Measurements from ENCODE around the gene MYL6. TPM values are rescaled to one million over a fixed set of nuclear protein-coding genes. Genes with fewer than 3 reads are reported as not detected.

MYL6 gene
- total and polyA plus RNA-seq, 2 donors: 2,051 to 2,137 TPM

DNA sequence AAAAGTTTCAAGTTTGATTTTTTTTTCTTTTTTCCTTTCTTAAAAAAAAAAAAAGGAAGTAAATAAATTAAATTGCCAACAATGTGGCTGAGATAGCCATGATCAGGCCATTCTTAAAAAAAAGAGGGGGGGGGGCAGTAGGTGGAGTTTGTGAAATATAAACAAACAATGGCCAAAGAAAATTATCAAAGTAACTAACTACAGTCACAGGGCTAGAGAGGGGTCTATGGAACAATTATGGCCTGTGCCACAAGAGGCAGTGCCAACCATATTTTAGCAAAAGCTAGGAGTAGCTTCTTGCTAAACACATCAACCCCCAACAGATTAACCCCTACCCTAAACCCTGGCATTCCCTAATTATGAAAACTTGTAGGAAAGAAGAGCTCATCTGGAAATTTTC lies 47.3 kb downstream of the MYL6 start:
- Histone ChIP-seq H3K27me3 (ENCODE audit: control insufficient read depth in 2 of 2, insufficient read depth in 1 of 2, low read length in 1 of 2) (no peaks in the 10 kb centered on the region), H3K27ac (ENCODE audit: low read depth in 1 of 2, low read length in 1 of 2) (no peak overlapping the region), H3K9me3 (ENCODE audit: control insufficient read depth in 2 of 2, insufficient read depth in 1 of 2, low read length in 1 of 2) (no peaks in the 10 kb centered on the region), H3K4me1 (ENCODE audit: control insufficient read depth in 2 of 2, insufficient read depth in 2 of 2, low read length in 2 of 2) (no peaks in the 10 kb centered on the region), H3K36me3 (ENCODE audit: control insufficient read depth in 2 of 2, insufficient read depth in 2 of 2, low read length in 1 of 2) (peaks cover 39 to 54% of the 10 kb centered on the region in 2 donors), H3K4me3 (ENCODE audit: low read length in 2 of 2) (no peak overlapping the region)
- DNase-seq (ENCODE audit: low read depth in 6 of 9, low spot score in 9 of 9): no peak

DNA sequence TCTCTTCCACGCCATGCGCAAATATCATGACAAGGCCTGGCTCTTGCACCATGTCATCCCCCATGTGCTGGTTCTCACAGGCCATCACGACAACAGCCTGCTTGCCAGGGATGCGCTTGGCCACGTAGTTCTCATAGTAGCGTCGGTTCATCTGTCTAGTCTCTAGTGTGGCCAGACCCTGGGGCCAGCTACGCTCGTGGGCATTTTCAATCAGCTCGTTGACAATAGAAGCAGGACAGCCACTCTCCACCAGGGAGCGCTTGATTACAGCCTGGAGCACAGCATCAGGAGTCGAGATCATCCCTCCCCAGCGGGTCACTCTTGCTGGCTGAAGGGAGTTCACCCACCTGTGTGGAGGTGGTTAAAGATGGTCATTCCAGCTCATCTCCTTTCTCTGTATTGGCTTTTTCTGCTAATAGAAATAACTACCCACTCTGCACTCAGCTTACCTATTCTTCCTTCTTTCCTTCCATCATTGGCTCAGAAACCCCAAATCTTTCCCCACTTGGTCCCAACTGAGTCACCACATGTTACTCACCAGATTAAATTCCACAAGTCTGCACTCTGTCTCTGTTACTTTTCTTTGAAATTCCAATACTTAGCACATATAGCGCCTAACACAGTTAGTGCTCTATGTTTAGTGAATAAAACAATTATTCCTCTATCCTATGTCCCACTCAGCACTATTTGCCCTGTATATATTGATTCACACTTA lies 48.5 kb downstream of the MYL6 start:
- peak in 1 of 9 donors; percentile 41 for DNase-seq (ENCODE audit: low read depth in 6 of 9, low spot score in 9 of 9)
- H3K4me1 ChIP-seq (ENCODE audit: control insufficient read depth in 2 of 2, insufficient read depth in 2 of 2, low read length in 2 of 2): no peaks in the 10 kb centered on the region
- 91% methylated on average over 14 of the region's 14 CpGs for WGBS
- H3K27ac ChIP-seq (ENCODE audit: low read depth in 1 of 2, low read length in 1 of 2): no peak overlapping the region
- no peak overlapping the region for H3K4me3 ChIP-seq (ENCODE audit: low read length in 2 of 2)
- H3K27me3 ChIP-seq (ENCODE audit: control insufficient read depth in 2 of 2, insufficient read depth in 1 of 2, low read length in 1 of 2): no peaks in the 10 kb centered on the region
- no peaks in the 10 kb centered on the region for H3K9me3 ChIP-seq (ENCODE audit: control insufficient read depth in 2 of 2, insufficient read depth in 1 of 2, low read length in 1 of 2)
- peaks cover 41 to 64% of the 10 kb centered on the region in 2 donors for H3K36me3 ChIP-seq (ENCODE audit: control insufficient read depth in 2 of 2, insufficient read depth in 2 of 2, low read length in 1 of 2)

DNA sequence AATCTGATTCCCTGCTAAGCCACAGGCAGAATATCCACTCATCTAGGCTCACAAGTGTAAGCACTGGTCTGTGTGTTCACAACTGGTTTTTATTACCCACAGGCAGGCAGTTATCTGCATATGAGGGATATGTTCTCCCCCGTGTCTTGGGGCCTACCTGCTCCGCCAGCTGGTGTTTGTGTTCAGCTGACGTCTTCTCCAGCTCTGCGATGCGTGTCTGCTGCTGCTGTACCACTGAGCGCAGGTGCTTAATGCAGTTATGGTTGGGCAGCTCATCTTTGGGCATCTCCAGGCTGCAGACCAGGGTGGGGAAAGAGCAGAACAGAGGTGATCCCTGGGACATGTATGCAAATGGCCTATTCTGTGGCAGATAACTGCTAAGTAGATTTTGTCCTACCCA lies 49.8 kb downstream of the MYL6 start:
- DNase-seq (ENCODE audit: low read depth in 6 of 9, low spot score in 9 of 9): no peak
- WGBS: 97% methylated on average over 6 of the region's 6 CpGs
- Histone ChIP-seq H3K4me1 (ENCODE audit: control insufficient read depth in 2 of 2, insufficient read depth in 2 of 2, low read length in 2 of 2) (no peaks in the 10 kb centered on the region), H3K36me3 (ENCODE audit: control insufficient read depth in 2 of 2, insufficient read depth in 2 of 2, low read length in 1 of 2) (peaks cover 51 to 78% of the 10 kb centered on the region in 2 donors), H3K4me3 (ENCODE audit: low read length in 2 of 2) (no peak overlapping the region), H3K9me3 (ENCODE audit: control insufficient read depth in 2 of 2, insufficient read depth in 1 of 2, low read length in 1 of 2) (no peaks in the 10 kb centered on the region), H3K27me3 (ENCODE audit: control insufficient read depth in 2 of 2, insufficient read depth in 1 of 2, low read length in 1 of 2) (no peaks in the 10 kb centered on the region), H3K27ac (ENCODE audit: low read depth in 1 of 2, low read length in 1 of 2) (no peak overlapping the region)

Other genes with a start within 250 kb of the MYL6 start
- gene PYM1, start 230.5 kb upstream of the MYL6 start, total RNA-seq: 39.0 TPM
- gene PYM1, start 230.5 kb upstream of the MYL6 start, polyA plus RNA-seq: 57.9 TPM
- gene DGKA, start 227.2 kb upstream of the MYL6 start, total RNA-seq: 326 TPM
- 381 TPM for gene DGKA, start 227.2 kb upstream of the MYL6 start, polyA plus RNA-seq
- 0.28 TPM for gene PMEL, start 192.3 kb upstream of the MYL6 start, total RNA-seq
- 0.94 TPM for gene PMEL, start 192.3 kb upstream of the MYL6 start, polyA plus RNA-seq
- gene CDK2, start 191.5 kb upstream of the MYL6 start, total RNA-seq: 67.2 TPM
- gene CDK2, start 191.5 kb upstream of the MYL6 start, polyA plus RNA-seq: 22.3 TPM
- gene RAB5B, start 184.3 kb upstream of the MYL6 start, total RNA-seq: 39.7 TPM
- gene RAB5B, start 184.3 kb upstream of the MYL6 start, polyA plus RNA-seq: 63.1 TPM
- gene SUOX, start 161.1 kb upstream of the MYL6 start, total RNA-seq: 9.4 TPM
- 11.6 TPM for gene SUOX, start 161.1 kb upstream of the MYL6 start, polyA plus RNA-seq
- 1.7 TPM for gene IKZF4, start 137.3 kb upstream of the MYL6 start, total RNA-seq
- gene IKZF4, start 137.3 kb upstream of the MYL6 start, polyA plus RNA-seq: 2.7 TPM
- gene RPS26, start 116.4 kb upstream of the MYL6 start, total RNA-seq: 386 TPM
- gene RPS26, start 116.4 kb upstream of the MYL6 start, polyA plus RNA-seq: 2,654 TPM
- gene ERBB3, start 78.2 kb upstream of the MYL6 start, total RNA-seq: 1.4 TPM
- gene ERBB3, start 78.2 kb upstream of the MYL6 start, polyA plus RNA-seq: 4.3 TPM
- 170 TPM for gene PA2G4, start 53.8 kb upstream of the MYL6 start, total RNA-seq
- 67.9 TPM for gene PA2G4, start 53.8 kb upstream of the MYL6 start, polyA plus RNA-seq
- gene RPL41, start 41.7 kb upstream of the MYL6 start, total RNA-seq: 9,819 TPM
- 5,569 TPM for gene RPL41, start 41.7 kb upstream of the MYL6 start, polyA plus RNA-seq
- gene ZC3H10, start 40.1 kb upstream of the MYL6 start, total RNA-seq: 4.3 TPM
- 3.1 TPM for gene ZC3H10, start 40.1 kb upstream of the MYL6 start, polyA plus RNA-seq
- 63.4 TPM for gene ESYT1, start 30.1 kb upstream of the MYL6 start, total RNA-seq
- gene ESYT1, start 30.1 kb upstream of the MYL6 start, polyA plus RNA-seq: 39.2 TPM
- gene MYL6B, start 5.8 kb upstream of the MYL6 start, total RNA-seq: 101 TPM
- gene MYL6B, start 5.8 kb upstream of the MYL6 start, polyA plus RNA-seq: 60.9 TPM
- 20.3 TPM for gene SMARCC2, start 31.1 kb downstream of the MYL6 start, total RNA-seq
- gene SMARCC2, start 31.1 kb downstream of the MYL6 start, polyA plus RNA-seq: 25.9 TPM
- gene RNF41, start 63.6 kb downstream of the MYL6 start, total RNA-seq: 26.8 TPM
- 18.3 TPM for gene RNF41, start 63.6 kb downstream of the MYL6 start, polyA plus RNA-seq
- gene NABP2, start 66.0 kb downstream of the MYL6 start, total RNA-seq: 21.6 TPM
- 16.0 TPM for gene NABP2, start 66.0 kb downstream of the MYL6 start, polyA plus RNA-seq
- gene SLC39A5, start 71.7 kb downstream of the MYL6 start, total RNA-seq: 0.24 TPM
- 0.30 TPM for gene SLC39A5, start 71.7 kb downstream of the MYL6 start, polyA plus RNA-seq
- 2.9 TPM for gene ANKRD52, start 100.0 kb downstream of the MYL6 start, total RNA-seq
- 7.9 TPM for gene ANKRD52, start 100.0 kb downstream of the MYL6 start, polyA plus RNA-seq
- 9.4 TPM for gene COQ10A, start 108.6 kb downstream of the MYL6 start, total RNA-seq
- 24.9 TPM for gene COQ10A, start 108.6 kb downstream of the MYL6 start, polyA plus RNA-seq
- gene CS, start 142.0 kb downstream of the MYL6 start, total RNA-seq: 46.3 TPM
- gene CS, start 142.0 kb downstream of the MYL6 start, polyA plus RNA-seq: 53.6 TPM
- gene CNPY2, start 157.6 kb downstream of the MYL6 start, total RNA-seq: 92.4 TPM
- 83.1 TPM for gene CNPY2, start 157.6 kb downstream of the MYL6 start, polyA plus RNA-seq
- 36.3 TPM for gene PAN2, start 175.6 kb downstream of the MYL6 start, total RNA-seq
- 71.4 TPM for gene PAN2, start 175.6 kb downstream of the MYL6 start, polyA plus RNA-seq
- 14.4 TPM for gene IL23A, start 180.5 kb downstream of the MYL6 start, total RNA-seq
- 11.6 TPM for gene IL23A, start 180.5 kb downstream of the MYL6 start, polyA plus RNA-seq
- gene STAT2, start 201.7 kb downstream of the MYL6 start, total RNA-seq: 73.3 TPM
- gene STAT2, start 201.7 kb downstream of the MYL6 start, polyA plus RNA-seq: 102 TPM
- gene APOF, start 204.5 kb downstream of the MYL6 start, total RNA-seq: not detected
- not detected for gene APOF, start 204.5 kb downstream of the MYL6 start, polyA plus RNA-seq

Measured in thymus (tissue), 11 donors.